ENCODE results near the gene CLSTN1. TPM values are rescaled to one million over a fixed set of nuclear protein-coding genes. Genes with fewer than 3 reads are reported as not detected.

Gene CLSTN1
- total and polyA plus RNA-seq, 4 donors, result 3.1 to 13.4 (median 8.8) TPM

DNA sequence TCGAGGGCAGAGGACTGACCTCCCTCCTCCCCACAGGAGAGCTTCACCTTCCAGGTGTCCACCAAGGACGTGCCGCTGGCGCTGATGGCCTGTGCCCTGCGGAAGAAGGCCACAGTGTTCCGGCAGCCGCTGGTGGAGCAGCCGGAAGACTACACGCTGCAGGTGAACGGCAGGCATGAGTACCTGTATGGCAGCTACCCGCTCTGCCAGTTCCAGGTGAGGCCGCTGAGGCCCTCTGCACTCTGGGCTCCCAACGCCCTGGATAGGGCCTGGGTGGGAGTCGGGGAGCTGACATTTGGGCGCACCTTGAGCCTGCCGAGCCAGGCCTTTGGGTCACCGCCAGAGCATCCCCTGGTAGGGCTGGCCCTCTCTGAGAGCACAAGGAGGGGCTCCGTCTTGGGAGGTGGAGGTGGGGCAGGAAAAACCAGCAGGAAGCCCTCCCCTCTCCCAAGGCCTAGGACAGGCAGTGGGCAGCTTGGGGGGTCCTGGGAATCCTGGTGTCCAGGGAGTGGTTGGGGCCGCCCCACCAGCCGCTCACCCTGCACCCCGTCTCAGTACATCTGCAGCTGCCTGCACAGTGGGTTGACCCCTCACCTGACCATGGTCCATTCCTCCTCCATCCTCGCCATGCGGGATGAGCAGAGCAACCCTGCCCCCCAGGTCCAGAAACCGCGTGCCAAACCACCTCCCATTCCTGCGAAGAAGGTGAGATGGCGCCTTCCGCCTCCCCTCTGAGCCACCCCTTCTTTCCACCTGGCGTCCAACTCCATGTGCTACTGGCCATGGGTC lies 107.2 kb downstream of the CLSTN1 start:
- H3K27ac ChIP-seq (ENCODE audit: low read depth in 1 of 2, low read length in 2 of 2), result peak overlapping the region; percentile 1 to 32
- WGBS, result 92% methylated on average over 29 of the region's 29 CpGs
- peaks cover 0 to 4% (median 1%) of the 10 kb centered on the region in 4 donors for H3K4me1 ChIP-seq (ENCODE audit: control insufficient read depth in 4 of 4, insufficient read depth in 4 of 4, low read length in 3 of 4)
- peak overlapping the region in 1 of 3 donors; percentile 1 for H3K4me3 ChIP-seq (ENCODE audit: low read depth in 1 of 3, low read length in 3 of 3)
- H3K9me3 ChIP-seq (ENCODE audit: control insufficient read depth in 4 of 4, low read length in 3 of 4), result no peaks in the 10 kb centered on the region
- no peak for DNase-seq (ENCODE audit: low spot score)
- no peaks in the 10 kb centered on the region for H3K27me3 ChIP-seq (ENCODE audit: control insufficient read depth in 4 of 4, insufficient read depth in 4 of 4, low read length in 3 of 4)
- no peak overlapping the region for H3K9ac ChIP-seq (ENCODE audit: low read depth in 1 of 2, low read length in 2 of 2)
- H3K36me3 ChIP-seq (ENCODE audit: control insufficient read depth in 4 of 4, insufficient read depth in 3 of 4, low read depth in 1 of 4, low read length in 3 of 4), result peaks cover 0 to 2% (median 0%) of the 10 kb centered on the region in 4 donors
- no peak for TF ChIP-seq FOXA1 (IDR thresholded peaks at IDR 0.05)
- TF ChIP-seq RAD21 (IDR thresholded peaks at IDR 0.05), result no peak
- TF ChIP-seq, protein P1, sequence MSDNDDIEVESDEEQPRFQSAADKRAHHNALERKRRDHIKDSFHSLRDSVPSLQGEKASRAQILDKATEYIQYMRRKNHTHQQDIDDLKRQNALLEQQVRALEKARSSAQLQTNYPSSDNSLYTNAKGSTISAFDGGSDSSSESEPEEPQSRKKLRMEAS (IDR thresholded peaks at IDR 0.05), result no peak
- no peak for TF ChIP-seq SP1 (IDR thresholded peaks at IDR 0.05)
- TF ChIP-seq JUND (IDR thresholded peaks at IDR 0.05), result no peak
- TF ChIP-seq TAF1 (conservative IDR thresholded peaks at IDR 0.05), result no peak
- no peak for TF ChIP-seq GABPA (IDR thresholded peaks at IDR 0.05 in 1 of 2, conservative IDR thresholded peaks at IDR 0.05 in 1 of 2)
- TF ChIP-seq FOXA2 (IDR thresholded peaks at IDR 0.05), result no peak
- no peak for TF ChIP-seq EGR1 (IDR thresholded peaks at IDR 0.05; ENCODE audit: low read depth in 2 of 2)
- TF ChIP-seq HNF4G (IDR thresholded peaks at IDR 0.05), result no peak
- TF ChIP-seq, protein P2, sequence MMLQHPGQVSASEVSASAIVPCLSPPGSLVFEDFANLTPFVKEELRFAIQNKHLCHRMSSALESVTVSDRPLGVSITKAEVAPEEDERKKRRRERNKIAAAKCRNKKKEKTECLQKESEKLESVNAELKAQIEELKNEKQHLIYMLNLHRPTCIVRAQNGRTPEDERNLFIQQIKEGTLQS (IDR thresholded peaks at IDR 0.05), result no peak
- TF ChIP-seq NR2F2 (IDR thresholded peaks at IDR 0.05), result no peak
- no peak for TF ChIP-seq HNF4A (conservative IDR thresholded peaks at IDR 0.05)
- TF ChIP-seq RXRA (IDR thresholded peaks at IDR 0.05), result no peak
- TF ChIP-seq, protein P3, sequence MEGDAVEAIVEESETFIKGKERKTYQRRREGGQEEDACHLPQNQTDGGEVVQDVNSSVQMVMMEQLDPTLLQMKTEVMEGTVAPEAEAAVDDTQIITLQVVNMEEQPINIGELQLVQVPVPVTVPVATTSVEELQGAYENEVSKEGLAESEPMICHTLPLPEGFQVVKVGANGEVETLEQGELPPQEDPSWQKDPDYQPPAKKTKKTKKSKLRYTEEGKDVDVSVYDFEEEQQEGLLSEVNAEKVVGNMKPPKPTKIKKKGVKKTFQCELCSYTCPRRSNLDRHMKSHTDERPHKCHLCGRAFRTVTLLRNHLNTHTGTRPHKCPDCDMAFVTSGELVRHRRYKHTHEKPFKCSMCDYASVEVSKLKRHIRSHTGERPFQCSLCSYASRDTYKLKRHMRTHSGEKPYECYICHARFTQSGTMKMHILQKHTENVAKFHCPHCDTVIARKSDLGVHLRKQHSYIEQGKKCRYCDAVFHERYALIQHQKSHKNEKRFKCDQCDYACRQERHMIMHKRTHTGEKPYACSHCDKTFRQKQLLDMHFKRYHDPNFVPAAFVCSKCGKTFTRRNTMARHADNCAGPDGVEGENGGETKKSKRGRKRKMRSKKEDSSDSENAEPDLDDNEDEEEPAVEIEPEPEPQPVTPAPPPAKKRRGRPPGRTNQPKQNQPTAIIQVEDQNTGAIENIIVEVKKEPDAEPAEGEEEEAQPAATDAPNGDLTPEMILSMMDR (IDR thresholded peaks at IDR 0.05; ENCODE audit: low read depth, low read length, missing input control), result no peak

DNA sequence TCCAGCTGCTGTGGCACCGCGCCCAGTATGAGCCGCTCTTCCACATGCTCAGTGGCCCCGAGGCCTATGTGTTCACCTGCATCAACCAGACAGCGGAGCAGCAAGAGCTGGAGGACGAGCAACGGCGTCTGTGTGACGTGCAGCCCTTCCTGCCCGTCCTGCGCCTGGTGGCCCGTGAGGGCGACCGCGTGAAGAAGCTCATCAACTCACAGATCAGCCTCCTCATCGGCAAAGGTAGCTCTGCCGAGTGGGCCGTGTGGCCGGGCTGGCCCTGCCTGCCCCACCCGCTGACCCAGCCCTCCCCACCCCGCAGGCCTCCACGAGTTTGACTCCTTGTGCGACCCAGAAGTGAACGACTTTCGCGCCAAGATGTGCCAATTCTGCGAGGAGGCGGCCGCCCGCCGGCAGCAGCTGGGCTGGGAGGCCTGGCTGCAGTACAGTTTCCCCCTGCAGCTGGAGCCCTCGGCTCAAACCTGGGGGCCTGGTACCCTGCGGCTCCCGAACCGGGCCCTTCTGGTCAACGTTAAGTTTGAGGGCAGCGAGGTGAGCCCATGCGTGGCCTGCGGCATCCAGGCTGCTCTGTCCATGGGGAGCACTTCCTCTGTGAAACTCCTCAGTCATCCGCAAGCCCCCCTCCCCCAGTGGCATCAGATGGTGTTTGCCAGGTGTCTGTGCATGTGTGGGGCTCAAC lies 108.1 kb downstream of the CLSTN1 start:
- no peak overlapping the region for H3K9ac ChIP-seq (ENCODE audit: low read depth in 1 of 2, low read length in 2 of 2)
- no peak overlapping the region for H3K4me3 ChIP-seq (ENCODE audit: low read depth in 1 of 3, low read length in 3 of 3)
- DNase-seq (ENCODE audit: low spot score), result no peak
- TF ChIP-seq YY1 (IDR thresholded peaks at IDR 0.05) (no peak), RXRA (IDR thresholded peaks at IDR 0.05) (no peak), FOXA2 (IDR thresholded peaks at IDR 0.05) (no peak), SP1 (IDR thresholded peaks at IDR 0.05) (no peak), GABPA (IDR thresholded peaks at IDR 0.05 in 1 of 2, conservative IDR thresholded peaks at IDR 0.05 in 1 of 2) (no peak), JUND (IDR thresholded peaks at IDR 0.05) (no peak), TAF1 (conservative IDR thresholded peaks at IDR 0.05) (no peak), FOXA1 (IDR thresholded peaks at IDR 0.05) (no peak), HNF4A (conservative IDR thresholded peaks at IDR 0.05) (no peak), NR2F2 (IDR thresholded peaks at IDR 0.05) (no peak)
- TF ChIP-seq, protein P1 (IDR thresholded peaks at IDR 0.05), result no peak
- TF ChIP-seq, protein P2 (IDR thresholded peaks at IDR 0.05), result no peak
- TF ChIP-seq, protein P3 (IDR thresholded peaks at IDR 0.05; ENCODE audit: low read depth, low read length, missing input control), result no peak
- TF ChIP-seq, protein P4, sequence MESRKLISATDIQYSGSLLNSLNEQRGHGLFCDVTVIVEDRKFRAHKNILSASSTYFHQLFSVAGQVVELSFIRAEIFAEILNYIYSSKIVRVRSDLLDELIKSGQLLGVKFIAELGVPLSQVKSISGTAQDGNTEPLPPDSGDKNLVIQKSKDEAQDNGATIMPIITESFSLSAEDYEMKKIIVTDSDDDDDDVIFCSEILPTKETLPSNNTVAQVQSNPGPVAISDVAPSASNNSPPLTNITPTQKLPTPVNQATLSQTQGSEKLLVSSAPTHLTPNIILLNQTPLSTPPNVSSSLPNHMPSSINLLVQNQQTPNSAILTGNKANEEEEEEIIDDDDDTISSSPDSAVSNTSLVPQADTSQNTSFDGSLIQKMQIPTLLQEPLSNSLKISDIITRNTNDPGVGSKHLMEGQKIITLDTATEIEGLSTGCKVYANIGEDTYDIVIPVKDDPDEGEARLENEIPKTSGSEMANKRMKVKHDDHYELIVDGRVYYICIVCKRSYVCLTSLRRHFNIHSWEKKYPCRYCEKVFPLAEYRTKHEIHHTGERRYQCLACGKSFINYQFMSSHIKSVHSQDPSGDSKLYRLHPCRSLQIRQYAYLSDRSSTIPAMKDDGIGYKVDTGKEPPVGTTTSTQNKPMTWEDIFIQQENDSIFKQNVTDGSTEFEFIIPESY (IDR thresholded peaks at IDR 0.05), result no peak
- TF ChIP-seq, protein P5, sequence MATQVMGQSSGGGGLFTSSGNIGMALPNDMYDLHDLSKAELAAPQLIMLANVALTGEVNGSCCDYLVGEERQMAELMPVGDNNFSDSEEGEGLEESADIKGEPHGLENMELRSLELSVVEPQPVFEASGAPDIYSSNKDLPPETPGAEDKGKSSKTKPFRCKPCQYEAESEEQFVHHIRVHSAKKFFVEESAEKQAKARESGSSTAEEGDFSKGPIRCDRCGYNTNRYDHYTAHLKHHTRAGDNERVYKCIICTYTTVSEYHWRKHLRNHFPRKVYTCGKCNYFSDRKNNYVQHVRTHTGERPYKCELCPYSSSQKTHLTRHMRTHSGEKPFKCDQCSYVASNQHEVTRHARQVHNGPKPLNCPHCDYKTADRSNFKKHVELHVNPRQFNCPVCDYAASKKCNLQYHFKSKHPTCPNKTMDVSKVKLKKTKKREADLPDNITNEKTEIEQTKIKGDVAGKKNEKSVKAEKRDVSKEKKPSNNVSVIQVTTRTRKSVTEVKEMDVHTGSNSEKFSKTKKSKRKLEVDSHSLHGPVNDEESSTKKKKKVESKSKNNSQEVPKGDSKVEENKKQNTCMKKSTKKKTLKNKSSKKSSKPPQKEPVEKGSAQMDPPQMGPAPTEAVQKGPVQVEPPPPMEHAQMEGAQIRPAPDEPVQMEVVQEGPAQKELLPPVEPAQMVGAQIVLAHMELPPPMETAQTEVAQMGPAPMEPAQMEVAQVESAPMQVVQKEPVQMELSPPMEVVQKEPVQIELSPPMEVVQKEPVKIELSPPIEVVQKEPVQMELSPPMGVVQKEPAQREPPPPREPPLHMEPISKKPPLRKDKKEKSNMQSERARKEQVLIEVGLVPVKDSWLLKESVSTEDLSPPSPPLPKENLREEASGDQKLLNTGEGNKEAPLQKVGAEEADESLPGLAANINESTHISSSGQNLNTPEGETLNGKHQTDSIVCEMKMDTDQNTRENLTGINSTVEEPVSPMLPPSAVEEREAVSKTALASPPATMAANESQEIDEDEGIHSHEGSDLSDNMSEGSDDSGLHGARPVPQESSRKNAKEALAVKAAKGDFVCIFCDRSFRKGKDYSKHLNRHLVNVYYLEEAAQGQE (IDR thresholded peaks at IDR 0.05), result no peak
- peaks cover 0 to 4% (median 1%) of the 10 kb centered on the region in 4 donors for H3K4me1 ChIP-seq (ENCODE audit: control insufficient read depth in 4 of 4, insufficient read depth in 4 of 4, low read length in 3 of 4)
- no peaks in the 10 kb centered on the region for H3K9me3 ChIP-seq (ENCODE audit: control insufficient read depth in 4 of 4, low read length in 3 of 4)
- WGBS, result 92% methylated on average over 40 of the region's 40 CpGs
- H3K27ac ChIP-seq (ENCODE audit: low read depth in 1 of 2, low read length in 2 of 2), result no peak overlapping the region
- H3K36me3 ChIP-seq (ENCODE audit: control insufficient read depth in 4 of 4, insufficient read depth in 3 of 4, low read depth in 1 of 4, low read length in 3 of 4), result no peaks in the 10 kb centered on the region
- no peaks in the 10 kb centered on the region for H3K27me3 ChIP-seq (ENCODE audit: control insufficient read depth in 4 of 4, insufficient read depth in 4 of 4, low read length in 3 of 4)

All from liver (tissue), 9 donors.